Thymus (tissue), 11 donors: ENCODE results near the gene LRRC61. TPM values are rescaled to one million over a fixed set of nuclear protein-coding genes. Genes with fewer than 3 reads are reported as not detected.

Experiments used
- DNase-seq, 9 donors: peaks; one replicate each; pipeline ENCODE4 v3.0.0-alpha.2; 2013; ENCODE audit warnings: low spot score in 9 of 9, low read depth in 6 of 9, missing footprints in 1 of 9
- H3K27ac ChIP-seq, 2 donors: one replicate each; pipeline ENCODE4 v1.5.1; 2013; ENCODE audit warnings: control low read depth in 1 of 2, low read depth in 1 of 2, low read length in 1 of 2, mild to moderate bottlenecking in 1 of 2, moderate library complexity in 1 of 2
- H3K27me3 ChIP-seq, 2 donors: one replicate each; pipeline ENCODE4 v1.5.1; 2013; ENCODE audit warnings: low read length in 1 of 2; ENCODE audit not compliant: control insufficient read depth in 2 of 2, insufficient read depth in 1 of 2
- H3K36me3 ChIP-seq, 2 donors: one replicate each; pipeline ENCODE4 v1.5.1; 2013; ENCODE audit warnings: low read length in 1 of 2, mild to moderate bottlenecking in 1 of 2, moderate library complexity in 1 of 2; ENCODE audit not compliant: control insufficient read depth in 2 of 2, insufficient read depth in 2 of 2
- H3K4me1 ChIP-seq, 2 donors: one replicate each; pipeline ENCODE4 v1.5.1; 2013; ENCODE audit warnings: low read length in 2 of 2; ENCODE audit not compliant: control insufficient read depth in 2 of 2, insufficient read depth in 2 of 2
- H3K4me3 ChIP-seq, 2 donors: one replicate each; pipeline ENCODE4 v1.5.1; 2013; ENCODE audit warnings: low read length in 2 of 2, control low read depth in 1 of 2, mild to moderate bottlenecking in 1 of 2
- H3K9me3 ChIP-seq, 2 donors: one replicate each; pipeline ENCODE4 v1.5.1; 2013; ENCODE audit warnings: low read length in 1 of 2, mild to moderate bottlenecking in 1 of 2; ENCODE audit not compliant: control insufficient read depth in 2 of 2, insufficient read depth in 1 of 2
- WGBS: extraction: QIAGEN DNeasy Blood & Tissue Kit; methylation state at CpG from one replicate; pipeline ENCODE4 v1.1.7; 2013; 5-methylcytosine and 5-hydroxymethylcytosine counted together
- polyA plus RNA-seq: library from polyadenylated mRNA; stranded (reverse); fragments of 200-250 nt; gene quantifications from one replicate; pipeline ENCODE4 v1.2.3, GENCODE V29; 2013
- total RNA-seq: library from RNA; stranded (reverse); fragments of 120-200 nt; gene quantifications from one replicate; pipeline ENCODE4 v1.2.4, GENCODE V29; 2013
- donor health status: healthy.

Gene LRRC61
- total and polyA plus RNA-seq, 2 donors = 11.3 to 17.2 TPM

DNA sequence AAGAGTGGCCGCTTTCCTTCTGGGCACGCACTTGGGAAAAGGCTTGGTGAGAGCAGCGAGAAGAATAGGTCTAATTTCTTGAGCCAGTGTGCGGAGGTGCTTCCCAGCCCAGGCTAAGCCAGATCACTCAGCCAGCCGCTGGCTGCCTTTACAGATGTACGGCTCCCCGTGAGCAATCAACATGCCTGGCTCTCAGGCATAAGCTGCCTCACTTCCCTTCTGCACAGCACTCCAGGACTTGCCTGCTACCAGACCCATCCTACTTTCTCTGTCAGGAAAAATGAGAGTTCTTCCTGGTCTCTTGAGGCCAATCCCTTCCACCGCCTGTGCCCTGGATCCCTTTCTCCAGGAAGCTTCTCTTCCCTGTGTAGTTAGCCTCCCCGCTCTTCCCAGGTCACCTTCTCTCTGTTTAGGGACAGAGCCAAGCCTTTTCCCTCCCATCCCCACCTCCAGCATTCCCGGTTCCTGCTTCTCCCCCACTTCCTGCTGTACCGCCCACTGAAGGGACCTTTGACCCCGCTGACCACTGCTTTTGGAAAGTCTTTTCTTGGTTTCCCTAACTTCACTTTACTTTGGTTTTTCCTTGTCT, 1.3 kb downstream of the LRRC61 start:
- Histone ChIP-seq H3K27ac (peak overlapping the region; percentile 46 to 67), H3K27me3 (no peaks in the 10 kb centered on the region), H3K4me1 (peaks cover 13 to 31% of the 10 kb centered on the region in 2 donors), H3K4me3 (peak overlapping the region; percentile 71 to 87), H3K9me3 (no peaks in the 10 kb centered on the region), H3K36me3 (peaks cover 42 to 45% of the 10 kb centered on the region in 2 donors)
- peak in 1 of 9 donors; percentile 28 for DNase-seq
- 89% methylated on average over 12 of the region's 12 CpGs for WGBS

- H3K36me3 ChIP-seq = peaks cover 49 to 52% of the 10 kb centered on the region in 2 donors
- peaks cover 13 to 31% of the 10 kb centered on the region in 2 donors for H3K4me1 ChIP-seq
- H3K27ac ChIP-seq = peak overlapping the region in 1 of 2 donors; percentile 5
- H3K4me3 ChIP-seq = no peak overlapping the region
- DNase-seq = no peak
- H3K27me3 ChIP-seq = no peaks in the 10 kb centered on the region
- WGBS = 97% methylated on average over 10 of the region's 10 CpGs
- H3K9me3 ChIP-seq = no peaks in the 10 kb centered on the region
Measured at GRCh38 chr7:150325110-150325611, 2.0 kb downstream of the LRRC61 start.

GRCh38 chr7:150325901-150326300, 2.7 kb downstream of the LRRC61 start:
- no peaks in the 10 kb centered on the region for H3K27me3 ChIP-seq
- DNase-seq = no peak
- no peaks in the 10 kb centered on the region for H3K9me3 ChIP-seq
- H3K4me3 ChIP-seq = no peak overlapping the region
- H3K4me1 ChIP-seq = peaks cover 13 to 31% of the 10 kb centered on the region in 2 donors
- WGBS = 98% methylated on average over 6 of the region's 6 CpGs
- H3K36me3 ChIP-seq = peaks cover 57 to 59% of the 10 kb centered on the region in 2 donors
- no peak overlapping the region for H3K27ac ChIP-seq

GRCh38 chr7:150326657-150327268, 3.6 kb downstream of the LRRC61 start:
- DNase-seq = no peak
- H3K4me1 ChIP-seq = peaks cover 13 to 30% of the 10 kb centered on the region in 2 donors
- peaks cover 65 to 66% of the 10 kb centered on the region in 2 donors for H3K36me3 ChIP-seq
- WGBS = 96% methylated on average over 4 of the region's 4 CpGs
- H3K4me3 ChIP-seq = no peak overlapping the region
- H3K9me3 ChIP-seq = no peaks in the 10 kb centered on the region
- no peak overlapping the region for H3K27ac ChIP-seq
- no peaks in the 10 kb centered on the region for H3K27me3 ChIP-seq

DNA sequence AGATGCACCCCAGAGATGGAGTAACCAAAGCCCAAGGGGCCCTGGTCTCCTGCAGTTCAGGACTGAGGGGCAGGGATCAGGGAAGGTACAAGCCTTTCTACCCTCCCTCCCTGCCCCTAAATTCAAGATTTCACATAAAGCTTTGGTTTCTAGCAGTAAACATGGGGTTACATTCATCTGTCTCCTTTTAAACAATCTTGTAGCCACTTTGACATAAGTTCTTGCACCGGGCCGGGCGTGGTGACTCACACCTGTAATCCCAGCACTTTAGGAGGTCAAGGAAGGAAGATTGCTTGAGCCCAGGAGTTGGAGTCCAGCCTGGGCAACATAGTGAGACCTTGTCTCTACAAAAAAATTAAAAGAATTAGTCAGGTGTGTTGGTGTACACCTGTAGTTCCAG, 4.2 kb downstream of the LRRC61 start:
- H3K36me3 ChIP-seq = peaks cover 70 to 72% of the 10 kb centered on the region in 2 donors
- peaks cover 8 to 24% of the 10 kb centered on the region in 2 donors for H3K4me1 ChIP-seq
- no peaks in the 10 kb centered on the region for H3K27me3 ChIP-seq
- no peak overlapping the region for H3K27ac ChIP-seq
- 97% methylated on average over 3 of the region's 3 CpGs for WGBS
- H3K9me3 ChIP-seq = no peaks in the 10 kb centered on the region
- H3K4me3 ChIP-seq = no peak overlapping the region
- DNase-seq = no peak

GRCh38 chr7:150329331-150330120, 6.4 kb downstream of the LRRC61 start:
- WGBS = 98% methylated on average over 22 of the region's 22 CpGs
- peaks cover 78 to 85% of the 10 kb centered on the region in 2 donors for H3K36me3 ChIP-seq
- no peaks in the 10 kb centered on the region for H3K9me3 ChIP-seq
- H3K4me3 ChIP-seq = no peak overlapping the region
- H3K27me3 ChIP-seq = no peaks in the 10 kb centered on the region
- DNase-seq = no peak
- peaks cover 2 to 7% of the 10 kb centered on the region in 2 donors for H3K4me1 ChIP-seq
- no peak overlapping the region for H3K27ac ChIP-seq

GRCh38 chr7:150330211-150330885, 7.2 kb downstream of the LRRC61 start:
- no peaks in the 10 kb centered on the region for H3K27me3 ChIP-seq
- H3K9me3 ChIP-seq = no peaks in the 10 kb centered on the region
- H3K4me1 ChIP-seq = no peaks in the 10 kb centered on the region
- peaks cover 73 to 82% of the 10 kb centered on the region in 2 donors for H3K36me3 ChIP-seq
- no peak overlapping the region for H3K4me3 ChIP-seq
- WGBS = 97% methylated on average over 19 of the region's 19 CpGs
- no peak for DNase-seq
- no peak overlapping the region for H3K27ac ChIP-seq

DNA sequence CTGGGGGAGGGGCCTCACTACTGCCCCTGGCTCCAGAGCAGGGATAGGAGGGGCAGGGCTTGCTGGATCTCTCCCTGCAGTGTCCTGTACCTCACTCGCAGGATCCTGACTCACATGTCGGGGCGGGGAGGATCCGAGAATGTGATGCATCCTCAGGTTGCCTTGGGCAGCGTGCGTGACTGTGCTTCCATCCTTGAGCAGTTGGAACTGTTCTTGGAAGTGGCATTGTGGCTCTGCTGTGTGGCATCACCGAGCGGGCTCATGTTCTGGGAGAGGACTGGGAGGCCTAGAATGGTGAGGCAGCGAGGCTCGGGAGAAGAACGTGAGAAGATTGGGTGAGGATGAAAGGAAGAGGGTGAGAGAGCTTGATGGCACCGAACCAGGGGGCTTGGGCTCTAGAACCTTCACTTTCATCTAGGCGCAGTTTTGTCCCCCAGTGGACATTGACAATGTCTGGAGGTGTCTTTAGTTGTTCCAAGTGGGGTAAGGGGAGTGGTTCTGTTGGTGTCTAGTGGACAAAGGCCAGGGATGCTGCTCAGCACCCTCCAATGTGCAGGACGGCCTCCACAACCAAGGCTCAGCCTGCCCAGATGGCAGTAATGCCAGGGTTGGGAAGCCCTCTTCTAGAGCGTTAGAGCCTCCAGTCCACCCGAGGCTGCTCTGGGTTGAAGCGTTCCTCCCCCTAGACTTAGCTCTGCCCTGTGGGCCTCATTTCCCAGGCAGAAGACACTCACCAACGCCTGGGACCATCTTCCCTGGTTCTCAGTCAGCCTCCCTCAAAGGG, 9.9 kb downstream of the LRRC61 start:
- Histone ChIP-seq H3K27me3 (no peaks in the 10 kb centered on the region), H3K27ac (no peak overlapping the region), H3K9me3 (no peaks in the 10 kb centered on the region), H3K4me3 (no peak overlapping the region), H3K4me1 (no peaks in the 10 kb centered on the region), H3K36me3 (peaks cover 67 to 73% of the 10 kb centered on the region in 2 donors)
- 98% methylated on average over 18 of the region's 18 CpGs for WGBS
- DNase-seq = no peak
